Measurements from ENCODE around the gene EXOC6B. TPM values are rescaled to one million over a fixed set of nuclear protein-coding genes. Genes with fewer than 3 reads are reported as not detected.
A peak's percentile ranks its signal among the peaks of the same experiment; 100 is the strongest.

EXOC6B gene
- total and polyA plus RNA-seq, 9 of the 15 experiments (the other 6 are each of a cell fraction or from before 2014, with no cell fraction given): 0.28 to 4.2 (median 2.0) TPM

DNA sequence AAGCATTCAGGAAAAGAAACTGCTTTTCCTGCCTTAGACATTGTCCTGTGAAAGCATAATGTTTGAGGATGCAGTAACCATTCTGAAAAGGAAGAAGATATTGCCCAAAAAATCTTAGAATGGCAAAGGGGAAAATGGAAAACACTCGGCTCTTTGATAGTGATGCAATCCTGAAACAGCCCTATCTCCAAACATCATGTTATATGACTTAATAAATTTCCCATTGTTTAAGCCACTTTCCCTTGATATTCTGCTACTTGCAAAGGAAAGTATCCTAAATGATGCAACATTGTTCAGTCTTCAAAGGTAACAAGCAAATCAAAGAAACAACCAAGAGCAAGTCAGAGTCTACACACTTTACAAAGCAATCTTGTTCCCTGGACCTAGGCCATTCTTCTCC lies 78.5 kb downstream of the EXOC6B start:
- TF ChIP-seq FOXA1 (IDR thresholded peaks at IDR 0.05; ENCODE audit: borderline replicate concordance): no peak
- no peak for TF ChIP-seq EGR1 (conservative IDR thresholded peaks at IDR 0.05)
- no peak for TF ChIP-seq LARP7 (IDR thresholded peaks at IDR 0.05)
- TF ChIP-seq CEBPG (CRISPR knock-in tag; IDR thresholded peaks at IDR 0.05): no peak
- TF ChIP-seq CEBPG (tag; conservative IDR thresholded peaks at IDR 0.05 in 1 of 2, IDR thresholded peaks at IDR 0.05 in 1 of 2): peak; percentile 66 to 77
- TF ChIP-seq CEBPB (tag; IDR thresholded peaks at IDR 0.05): 0 out of 2 replicates have a peak, but pooled peaks have one; percentile 29
- TF ChIP-seq PHTF2 (CRISPR knock-in tag; IDR thresholded peaks at IDR 0.05): no peak
- TF ChIP-seq ESRRA (IDR thresholded peaks at IDR 0.05; ENCODE audit: borderline replicate concordance, low read depth): no peak
- no peak for TF ChIP-seq DPF2 (IDR thresholded peaks at IDR 0.05)
- TF ChIP-seq, protein P1, sequence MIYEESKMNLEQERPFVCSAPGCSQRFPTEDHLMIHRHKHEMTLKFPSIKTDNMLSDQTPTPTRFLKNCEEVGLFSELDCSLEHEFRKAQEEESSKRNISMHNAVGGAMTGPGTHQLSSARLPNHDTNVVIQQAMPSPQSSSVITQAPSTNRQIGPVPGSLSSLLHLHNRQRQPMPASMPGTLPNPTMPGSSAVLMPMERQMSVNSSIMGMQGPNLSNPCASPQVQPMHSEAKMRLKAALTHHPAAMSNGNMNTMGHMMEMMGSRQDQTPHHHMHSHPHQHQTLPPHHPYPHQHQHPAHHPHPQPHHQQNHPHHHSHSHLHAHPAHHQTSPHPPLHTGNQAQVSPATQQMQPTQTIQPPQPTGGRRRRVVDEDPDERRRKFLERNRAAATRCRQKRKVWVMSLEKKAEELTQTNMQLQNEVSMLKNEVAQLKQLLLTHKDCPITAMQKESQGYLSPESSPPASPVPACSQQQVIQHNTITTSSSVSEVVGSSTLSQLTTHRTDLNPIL (CRISPR knock-in tag; IDR thresholded peaks at IDR 0.05): no peak
- H3K4me2 ChIP-seq (ENCODE audit: insufficient read depth, low read length): no peak overlapping the region
- CTCF ChIA-PET (ENCODE audit: low intra/inter-chr PET ratio): no interaction called here
- no peak for DNase-seq (ENCODE audit: extremely low read depth in 1 of 4, low spot score in 3 of 4)
- H3K4me1 ChIP-seq (replicated peaks in 1 of 2; ENCODE audit: control insufficient read depth in 2 of 2, insufficient read depth in 2 of 2, low read length in 2 of 2): no peaks in the 10 kb centered on the region
- ATAC-seq: no peak
- H3K9me3 ChIP-seq (replicated peaks; ENCODE audit: control insufficient read depth, insufficient read depth, low read depth, low read length): no peaks in the 10 kb centered on the region
- BruUV-seq (replicated peaks): no TSS peak
- H2AFZ ChIP-seq (ENCODE audit: low read depth, low read length): no peak overlapping the region
- no peak for FAIRE-seq
- WGBS (ENCODE audit: insufficient coverage, low coverage, missing lambda C conversion rate): 25% methylated on average over 1 of the region's 1 CpG
- intact Hi-C loops (cut with micrococcal nuclease): loop anchor here (5.0 to 10.0 kb wide), 4 partner anchors 133 to 1203 kb away; no protein-coding TSS in a partner anchor
- no peaks in the 10 kb centered on the region for H3K36me3 ChIP-seq (ENCODE audit: control insufficient read depth, insufficient read depth, low read length)
- POLR2A ChIA-PET: no interaction called here
- no peaks in the 10 kb centered on the region for H3K79me2 ChIP-seq (ENCODE audit: control insufficient read depth, insufficient read depth, low read length)
- H3K4me3 ChIP-seq: no peak overlapping the region
- no peak overlapping the region for H3K9ac ChIP-seq (ENCODE audit: insufficient read depth in 1 of 2, low read depth in 2 of 2, low read length in 2 of 2)
- in situ Hi-C loops (cut with MboI): loop anchor here (10.0 kb wide), 1 partner anchor 933 kb away; no protein-coding TSS in a partner anchor
- no peaks in the 10 kb centered on the region for H3K9me1 ChIP-seq (ENCODE audit: control insufficient read depth, insufficient read depth, low read length)
- no peaks in the 10 kb centered on the region for H3K27me3 ChIP-seq (ENCODE audit: control insufficient read depth in 2 of 2, insufficient read depth in 2 of 2, low read length in 2 of 2)
- H3K27ac ChIP-seq (ENCODE audit: extremely low read depth, low read depth, low read length): no peak overlapping the region
- H4K20me1 ChIP-seq (replicated peaks; ENCODE audit: control insufficient read depth, insufficient read depth, low read length): no peaks in the 10 kb centered on the region

All from K562 (cell line).